ENCODE data around the gene TERT.

The TERT gene

GRCh38 chr5:1214163-1214935 lies 80.5 kb downstream of the TERT start (continued):
- TF ChIP-seq ZNF518A (tag by site-specific recombination; conservative IDR thresholded peaks at IDR 0.05; ENCODE audit: low read depth), result no peak
- TF ChIP-seq ZNF132 (tag by site-specific recombination; IDR thresholded peaks at IDR 0.05; ENCODE audit: borderline replicate concordance), result no peak
- TF ChIP-seq EGR2 (tag by site-specific recombination; IDR thresholded peaks at IDR 0.05; ENCODE audit: low read depth), result no peak

GRCh38 chr5:1213508-1214162 lies 81.2 kb downstream of the TERT start:
- TF ChIP-seq ZNF529 (tag by site-specific recombination; IDR thresholded peaks at IDR 0.05; ENCODE audit: insufficient replicate concordance) (no peak), GLIS2 (tag by site-specific recombination; IDR thresholded peaks at IDR 0.05) (0 out of 2 replicates have a peak, but pooled peaks have one; percentile 11)
- Histone ChIP-seq H3K36me3 (ENCODE audit: control insufficient read depth in 2 of 2, insufficient read depth in 1 of 2, low read length in 2 of 2) (no peaks in the 10 kb centered on the region), H3K4me1 (ENCODE audit: control insufficient read depth, insufficient read depth, low read length) (no peaks in the 10 kb centered on the region), H3K4me3 (ENCODE audit: low read depth, low read length) (no peak overlapping the region), H3K27ac (ENCODE audit: extremely low read depth, low read depth, low read length) (no peak overlapping the region), H3K9me3 (ENCODE audit: control insufficient read depth, insufficient read depth, low read depth, low read length) (no peaks in the 10 kb centered on the region)
- POLR2A ChIA-PET, result no interaction called here
- CTCF ChIA-PET, result no interaction called here

GRCh38 chr5:1212881-1213280 lies 82.0 kb downstream of the TERT start:
- Histone ChIP-seq H3K36me3 (ENCODE audit: control insufficient read depth in 2 of 2, insufficient read depth in 1 of 2, low read length in 2 of 2) (no peaks in the 10 kb centered on the region), H3K4me3 (ENCODE audit: low read depth, low read length) (no peak overlapping the region), H3K27ac (ENCODE audit: extremely low read depth, low read depth, low read length) (no peak overlapping the region), H3K4me1 (ENCODE audit: control insufficient read depth, insufficient read depth, low read length) (no peaks in the 10 kb centered on the region), H3K9me3 (ENCODE audit: control insufficient read depth, insufficient read depth, low read depth, low read length) (no peaks in the 10 kb centered on the region)
- POLR2A ChIA-PET, result no interaction called here
- TF ChIP-seq IKZF3 (tag by site-specific recombination; IDR thresholded peaks at IDR 0.05), result no peak
- TF ChIP-seq OSR2 (tag by site-specific recombination; IDR thresholded peaks at IDR 0.05), result no peak
- TF ChIP-seq INSM2 (tag by site-specific recombination; IDR thresholded peaks at IDR 0.05), result no peak
- TF ChIP-seq ZBTB11 (tag by site-specific recombination; conservative IDR thresholded peaks at IDR 0.05; ENCODE audit: low read depth), result no peak
- TF ChIP-seq SP2 (tag by site-specific recombination; IDR thresholded peaks at IDR 0.05), result no peak
- no peak for TF ChIP-seq SALL2 (tag by site-specific recombination; IDR thresholded peaks at IDR 0.05; ENCODE audit: borderline replicate concordance)
- no peak for TF ChIP-seq ZBTB7A (tag by site-specific recombination; IDR thresholded peaks at IDR 0.05; ENCODE audit: low read depth)
- TF ChIP-seq HOXD13 (CRISPR knock-in tag; IDR thresholded peaks at IDR 0.05; ENCODE audit: borderline replicate concordance), result no peak
- no peak for TF ChIP-seq ZSCAN18 (tag by site-specific recombination; IDR thresholded peaks at IDR 0.05)
- no peak for TF ChIP-seq ZNF324 (tag by site-specific recombination; IDR thresholded peaks at IDR 0.05)
- no peak for TF ChIP-seq ZNF670 (tag by site-specific recombination; IDR thresholded peaks at IDR 0.05; ENCODE audit: low read depth)
- CTCF ChIA-PET, result no interaction called here
